Subcutaneous abdominal adipose tissue (tissue), 5 donors: ENCODE results near the gene RAB11FIP4.

Source experiments
- H3K27ac ChIP-seq: one replicate; pipeline ENCODE4 v1.7.0; 2013; ENCODE audit warnings: low read depth, mild to moderate bottlenecking, inconsistent platforms, low read length, moderate library complexity
- H3K27me3 ChIP-seq, 5 donors: one replicate each; pipeline ENCODE4 v1.7.0; 2013; ENCODE audit warnings: low read length in 5 of 5, inconsistent platforms in 1 of 5; ENCODE audit not compliant: control insufficient read depth in 5 of 5, insufficient read depth in 4 of 5
- H3K36me3 ChIP-seq, 5 donors: one replicate each; pipeline ENCODE4 v1.7.0; 2013; ENCODE audit warnings: low read length in 5 of 5; ENCODE audit not compliant: control insufficient read depth in 5 of 5, insufficient read depth in 5 of 5
- H3K4me1 ChIP-seq, 5 donors: one replicate each; pipeline ENCODE4 v1.7.0; 2013; ENCODE audit warnings: low read length in 5 of 5, mild to moderate bottlenecking in 3 of 5, moderate library complexity in 1 of 5; ENCODE audit not compliant: control insufficient read depth in 5 of 5, insufficient read depth in 5 of 5
- H3K4me3 ChIP-seq, 5 donors: one replicate each; pipeline ENCODE4 v1.7.0; 2013; ENCODE audit warnings: low read length in 5 of 5, low read depth in 1 of 5
- H3K9ac ChIP-seq, 5 donors: one replicate each; pipeline ENCODE4 v1.7.0; 2013; ENCODE audit warnings: low read length in 5 of 5, mild to moderate bottlenecking in 4 of 5, moderate library complexity in 3 of 5
- H3K9me3 ChIP-seq, 5 donors: one replicate each; pipeline ENCODE4 v1.7.0; 2013; ENCODE audit warnings: low read length in 5 of 5; ENCODE audit not compliant: control insufficient read depth in 5 of 5
- donor health status: healthy.
- donor health status: healthy.
- donor health status: healthy.
- donor health status: healthy.
- donor health status: healthy.

Gene RAB11FIP4

GRCh38 chr17:31509095-31509804 lies 117.8 kb downstream of the RAB11FIP4 start:
- H3K9ac ChIP-seq: peak overlapping the region in 2 of 5 donors; percentile 35 to 39
- no peaks in the 10 kb centered on the region for H3K9me3 ChIP-seq
- H3K27me3 ChIP-seq: peaks cover 0 to 20% (median 7%) of the 10 kb centered on the region in 5 donors
- peaks cover 0 to 18% (median 0%) of the 10 kb centered on the region in 5 donors for H3K4me1 ChIP-seq
- H3K27ac ChIP-seq: no peak overlapping the region
- H3K36me3 ChIP-seq: no peaks in the 10 kb centered on the region
- peak overlapping the region in 3 of 5 donors; percentile 15 to 41 (median 37) for H3K4me3 ChIP-seq

- Histone ChIP-seq H3K4me1 (peaks cover 0 to 18% (median 0%) of the 10 kb centered on the region in 5 donors), H3K4me3 (no peak overlapping the region), H3K36me3 (no peaks in the 10 kb centered on the region), H3K27ac (no peak overlapping the region), H3K9me3 (no peaks in the 10 kb centered on the region), H3K9ac (no peak overlapping the region), H3K27me3 (peaks cover 0 to 20% (median 7%) of the 10 kb centered on the region in 5 donors)
These were observed 118.3 kb downstream of the RAB11FIP4 start for GRCh38 chr17:31509805-31510177.

GRCh38 chr17:31510308-31511194 lies 119.1 kb downstream of the RAB11FIP4 start:
- Histone ChIP-seq H3K4me3 (no peak overlapping the region), H3K4me1 (peaks cover 0 to 18% (median 0%) of the 10 kb centered on the region in 5 donors)

GRCh38 chr17:31511195-31511578 lies 119.7 kb downstream of the RAB11FIP4 start:
- Histone ChIP-seq H3K4me1 (peaks cover 0 to 18% (median 0%) of the 10 kb centered on the region in 5 donors), H3K27ac (no peak overlapping the region), H3K9ac (no peak overlapping the region), H3K27me3 (peaks cover 0 to 20% (median 7%) of the 10 kb centered on the region in 5 donors), H3K4me3 (no peak overlapping the region), H3K36me3 (no peaks in the 10 kb centered on the region), H3K9me3 (no peaks in the 10 kb centered on the region)

More at GRCh38 chr17:31510308-31511194, 119.1 kb downstream of the RAB11FIP4 start:
- Histone ChIP-seq H3K9me3 (no peaks in the 10 kb centered on the region), H3K27me3 (peaks cover 0 to 20% (median 7%) of the 10 kb centered on the region in 5 donors), H3K27ac (no peak overlapping the region), H3K36me3 (no peaks in the 10 kb centered on the region), H3K9ac (no peak overlapping the region)

GRCh38 chr17:31511580-31511979 lies 120.1 kb downstream of the RAB11FIP4 start:
- H3K36me3 ChIP-seq: no peaks in the 10 kb centered on the region
- no peak overlapping the region for H3K4me3 ChIP-seq
- H3K9ac ChIP-seq: no peak overlapping the region

GRCh38 chr17:31512104-31512740 lies 120.7 kb downstream of the RAB11FIP4 start:
- no peaks in the 10 kb centered on the region for H3K9me3 ChIP-seq
- peaks cover 0 to 20% (median 7%) of the 10 kb centered on the region in 5 donors for H3K27me3 ChIP-seq
- peaks cover 0 to 18% (median 0%) of the 10 kb centered on the region in 5 donors for H3K4me1 ChIP-seq
- H3K4me3 ChIP-seq: no peak overlapping the region
- no peak overlapping the region for H3K27ac ChIP-seq
- no peaks in the 10 kb centered on the region for H3K36me3 ChIP-seq
- no peak overlapping the region for H3K9ac ChIP-seq

More at GRCh38 chr17:31511580-31511979, 120.1 kb downstream of the RAB11FIP4 start:
- Histone ChIP-seq H3K9me3 (no peaks in the 10 kb centered on the region), H3K27me3 (peaks cover 0 to 20% (median 7%) of the 10 kb centered on the region in 5 donors), H3K4me1 (peaks cover 0 to 18% (median 0%) of the 10 kb centered on the region in 5 donors), H3K27ac (no peak overlapping the region)

- Histone ChIP-seq H3K36me3 (no peaks in the 10 kb centered on the region), H3K27me3 (peaks cover 0 to 20% (median 7%) of the 10 kb centered on the region in 5 donors), H3K4me3 (no peak overlapping the region), H3K4me1 (peaks cover 0 to 18% (median 2%) of the 10 kb centered on the region in 5 donors), H3K9ac (no peak overlapping the region), H3K27ac (no peak overlapping the region), H3K9me3 (no peaks in the 10 kb centered on the region)
These were observed 121.3 kb downstream of the RAB11FIP4 start for GRCh38 chr17:31512796-31513195.

- Histone ChIP-seq H3K27me3 (peaks cover 0 to 19% (median 7%) of the 10 kb centered on the region in 5 donors), H3K36me3 (no peaks in the 10 kb centered on the region), H3K4me3 (no peak overlapping the region), H3K4me1 (peaks cover 0 to 10% (median 2%) of the 10 kb centered on the region in 5 donors), H3K9me3 (no peaks in the 10 kb centered on the region), H3K9ac (no peak overlapping the region), H3K27ac (no peak overlapping the region)
These were observed 122.4 kb downstream of the RAB11FIP4 start for GRCh38 chr17:31513731-31514427.

- no peak overlapping the region for H3K27ac ChIP-seq
- H3K9me3 ChIP-seq: no peaks in the 10 kb centered on the region
- H3K4me1 ChIP-seq: peaks cover 0 to 5% (median 1%) of the 10 kb centered on the region in 5 donors
- H3K4me3 ChIP-seq: no peak overlapping the region
- H3K9ac ChIP-seq: no peak overlapping the region
- no peaks in the 10 kb centered on the region for H3K36me3 ChIP-seq
- peaks cover 0 to 13% (median 3%) of the 10 kb centered on the region in 5 donors for H3K27me3 ChIP-seq
These were observed 123.8 kb downstream of the RAB11FIP4 start for GRCh38 chr17:31515267-31515666.
